ENCODE results near the gene SMC6. TPM values are rescaled to one million over a fixed set of nuclear protein-coding genes. Genes with fewer than 3 reads are reported as not detected.

SMC6 gene
- total RNA-seq, 1 donor from 2014 or later: 31.0 TPM

- Mint-ChIP-seq H3K4me1 (ENCODE audit: low read depth) (no peaks in the 10 kb centered on the region), H3K27me3 (ENCODE audit: insufficient read depth) (no peaks in the 10 kb centered on the region), H3K27ac (no peak overlapping the region), H3K4me3 (no peak overlapping the region), H3K36me3 (ENCODE audit: low read depth) (peaks cover 1% of the 10 kb centered on the region), H3K9me3 (no peaks in the 10 kb centered on the region)
- DNase-seq (ENCODE audit: low spot score): no peak
- intact Hi-C loops (cut with micrococcal nuclease): no loop called here
These were observed 100.8 kb downstream of the SMC6 start for GRCh38 chr2:17652681-17653394.

GRCh38 chr2:17649026-17649425 is 104.6 kb downstream of the SMC6 start:
- no peaks in the 10 kb centered on the region for H3K36me3 Mint-ChIP-seq (ENCODE audit: low read depth)
- no peaks in the 10 kb centered on the region for H3K4me1 Mint-ChIP-seq (ENCODE audit: low read depth)
- no peaks in the 10 kb centered on the region for H3K27me3 Mint-ChIP-seq (ENCODE audit: insufficient read depth)
- intact Hi-C loops (cut with micrococcal nuclease): loop anchor here (10.0 kb wide), 1 partner anchor 526 kb away; no protein-coding TSS in a partner anchor
- H3K27ac Mint-ChIP-seq: no peak overlapping the region
- H3K4me3 Mint-ChIP-seq: no peak overlapping the region
- DNase-seq (ENCODE audit: low spot score): no peak
- H3K9me3 Mint-ChIP-seq: no peaks in the 10 kb centered on the region

GRCh38 chr2:17648581-17648980 is 105.0 kb downstream of the SMC6 start:
- H3K4me3 Mint-ChIP-seq: no peak overlapping the region
- intact Hi-C loops (cut with micrococcal nuclease): loop anchor here (10.0 kb wide), 1 partner anchor 526 kb away; no protein-coding TSS in a partner anchor
- no peaks in the 10 kb centered on the region for H3K9me3 Mint-ChIP-seq
- H3K36me3 Mint-ChIP-seq (ENCODE audit: low read depth): no peaks in the 10 kb centered on the region
- no peaks in the 10 kb centered on the region for H3K27me3 Mint-ChIP-seq (ENCODE audit: insufficient read depth)
- no peak for DNase-seq (ENCODE audit: low spot score)
- H3K27ac Mint-ChIP-seq: no peak overlapping the region
- no peaks in the 10 kb centered on the region for H3K4me1 Mint-ChIP-seq (ENCODE audit: low read depth)

GRCh38 chr2:17646838-17647701 is 106.5 kb downstream of the SMC6 start:
- no peak for DNase-seq (ENCODE audit: low spot score)
- Mint-ChIP-seq H3K36me3 (ENCODE audit: low read depth) (no peaks in the 10 kb centered on the region), H3K27ac (no peak overlapping the region), H3K4me1 (ENCODE audit: low read depth) (no peaks in the 10 kb centered on the region), H3K27me3 (ENCODE audit: insufficient read depth) (no peaks in the 10 kb centered on the region), H3K9me3 (no peaks in the 10 kb centered on the region), H3K4me3 (no peak overlapping the region)
- intact Hi-C loops (cut with micrococcal nuclease): loop anchor here (1.0 to 10.0 kb wide), 5 partner anchors 11 to 732 kb away; no protein-coding TSS in a partner anchor

GRCh38 chr2:17646081-17646554 is 107.5 kb downstream of the SMC6 start:
- Mint-ChIP-seq H3K4me1 (ENCODE audit: low read depth) (no peaks in the 10 kb centered on the region), H3K36me3 (ENCODE audit: low read depth) (no peaks in the 10 kb centered on the region), H3K27ac (no peak overlapping the region), H3K4me3 (no peak overlapping the region), H3K27me3 (ENCODE audit: insufficient read depth) (no peaks in the 10 kb centered on the region), H3K9me3 (no peaks in the 10 kb centered on the region)
- DNase-seq (ENCODE audit: low spot score): peak; percentile 29
- intact Hi-C loops (cut with micrococcal nuclease): loop anchor here (1.0 to 10.0 kb wide), 5 partner anchors 12 to 733 kb away; no protein-coding TSS in a partner anchor

GRCh38 chr2:17644997-17645720 is 108.5 kb downstream of the SMC6 start:
- intact Hi-C loops (cut with micrococcal nuclease): loop anchor here (10.0 kb wide), 1 partner anchor 530 kb away; no protein-coding TSS in a partner anchor
- no peaks in the 10 kb centered on the region for H3K27me3 Mint-ChIP-seq (ENCODE audit: insufficient read depth)
- no peaks in the 10 kb centered on the region for H3K36me3 Mint-ChIP-seq (ENCODE audit: low read depth)
- H3K9me3 Mint-ChIP-seq: no peaks in the 10 kb centered on the region
- H3K27ac Mint-ChIP-seq: no peak overlapping the region
- no peaks in the 10 kb centered on the region for H3K4me1 Mint-ChIP-seq (ENCODE audit: low read depth)
- no peak overlapping the region for H3K4me3 Mint-ChIP-seq
- DNase-seq (ENCODE audit: low spot score): no peak

- H3K36me3 Mint-ChIP-seq (ENCODE audit: low read depth): no peaks in the 10 kb centered on the region
- H3K4me1 Mint-ChIP-seq (ENCODE audit: low read depth): no peaks in the 10 kb centered on the region
- no peaks in the 10 kb centered on the region for H3K9me3 Mint-ChIP-seq
- no peak overlapping the region for H3K4me3 Mint-ChIP-seq
- DNase-seq (ENCODE audit: low spot score): no peak
- H3K27me3 Mint-ChIP-seq (ENCODE audit: insufficient read depth): no peaks in the 10 kb centered on the region
- H3K27ac Mint-ChIP-seq: no peak overlapping the region
- intact Hi-C loops (cut with micrococcal nuclease): loop anchor here (10.0 kb wide), 1 partner anchor 532 kb away; no protein-coding TSS in a partner anchor
These were observed 110.5 kb downstream of the SMC6 start for GRCh38 chr2:17643031-17643615.

GRCh38 chr2:17640406-17640805 is 113.2 kb downstream of the SMC6 start:
- Mint-ChIP-seq H3K36me3 (ENCODE audit: low read depth) (no peaks in the 10 kb centered on the region), H3K9me3 (no peaks in the 10 kb centered on the region), H3K4me3 (no peak overlapping the region), H3K27me3 (ENCODE audit: insufficient read depth) (peaks cover 1% of the 10 kb centered on the region), H3K4me1 (ENCODE audit: low read depth) (no peaks in the 10 kb centered on the region), H3K27ac (no peak overlapping the region)
- intact Hi-C loops (cut with micrococcal nuclease): loop anchor here (10.0 kb wide), 1 partner anchor 534 kb away; no protein-coding TSS in a partner anchor
- DNase-seq (ENCODE audit: low spot score): no peak

- H3K27ac Mint-ChIP-seq: no peak overlapping the region
- no peaks in the 10 kb centered on the region for H3K36me3 Mint-ChIP-seq (ENCODE audit: low read depth)
- DNase-seq (ENCODE audit: low spot score): no peak
- H3K9me3 Mint-ChIP-seq: no peaks in the 10 kb centered on the region
- H3K4me1 Mint-ChIP-seq (ENCODE audit: low read depth): no peaks in the 10 kb centered on the region
- peaks cover 1% of the 10 kb centered on the region for H3K27me3 Mint-ChIP-seq (ENCODE audit: insufficient read depth)
- intact Hi-C loops (cut with micrococcal nuclease): no loop called here
- no peak overlapping the region for H3K4me3 Mint-ChIP-seq
These were observed 115.3 kb downstream of the SMC6 start for GRCh38 chr2:17638196-17638743.

GRCh38 chr2:17637131-17637906 is 116.3 kb downstream of the SMC6 start:
- H3K36me3 Mint-ChIP-seq (ENCODE audit: low read depth): no peaks in the 10 kb centered on the region
- H3K27ac Mint-ChIP-seq: no peak overlapping the region
- no peaks in the 10 kb centered on the region for H3K9me3 Mint-ChIP-seq
- H3K4me3 Mint-ChIP-seq: no peak overlapping the region
- intact Hi-C loops (cut with micrococcal nuclease): no loop called here
- H3K4me1 Mint-ChIP-seq (ENCODE audit: low read depth): no peaks in the 10 kb centered on the region
- no peak for DNase-seq (ENCODE audit: low spot score)
- peaks cover 1% of the 10 kb centered on the region for H3K27me3 Mint-ChIP-seq (ENCODE audit: insufficient read depth)

- no peaks in the 10 kb centered on the region for H3K9me3 Mint-ChIP-seq
- H3K27ac Mint-ChIP-seq: no peak overlapping the region
- no peak for DNase-seq (ENCODE audit: low spot score)
- H3K4me3 Mint-ChIP-seq: no peak overlapping the region
- intact Hi-C loops (cut with micrococcal nuclease): no loop called here
- no peaks in the 10 kb centered on the region for H3K36me3 Mint-ChIP-seq (ENCODE audit: low read depth)
- peaks cover 1% of the 10 kb centered on the region for H3K27me3 Mint-ChIP-seq (ENCODE audit: insufficient read depth)
- no peaks in the 10 kb centered on the region for H3K4me1 Mint-ChIP-seq (ENCODE audit: low read depth)
These were observed 117.4 kb downstream of the SMC6 start for GRCh38 chr2:17636257-17636656.

Data from activated T-helper 1 cell treated with anti-CD3 and anti-CD28 coated beads, Interleukin-12 subunit alpha, Interleukin-12 subunit beta, Interleukin-2, Interleukin-4 antibody, amounts not matched to agents 30 ng/mL and 10 ng/mL and 1 ng/mL, durations not matched to agents 14 hours and 24 hours and 36 hours (primary cell).